ENCODE data around the gene FPR2.

GRCh38 chr19:51797480-51797879 lies 36.5 kb downstream of the FPR2 start:
- TF ChIP-seq, protein P1, sequence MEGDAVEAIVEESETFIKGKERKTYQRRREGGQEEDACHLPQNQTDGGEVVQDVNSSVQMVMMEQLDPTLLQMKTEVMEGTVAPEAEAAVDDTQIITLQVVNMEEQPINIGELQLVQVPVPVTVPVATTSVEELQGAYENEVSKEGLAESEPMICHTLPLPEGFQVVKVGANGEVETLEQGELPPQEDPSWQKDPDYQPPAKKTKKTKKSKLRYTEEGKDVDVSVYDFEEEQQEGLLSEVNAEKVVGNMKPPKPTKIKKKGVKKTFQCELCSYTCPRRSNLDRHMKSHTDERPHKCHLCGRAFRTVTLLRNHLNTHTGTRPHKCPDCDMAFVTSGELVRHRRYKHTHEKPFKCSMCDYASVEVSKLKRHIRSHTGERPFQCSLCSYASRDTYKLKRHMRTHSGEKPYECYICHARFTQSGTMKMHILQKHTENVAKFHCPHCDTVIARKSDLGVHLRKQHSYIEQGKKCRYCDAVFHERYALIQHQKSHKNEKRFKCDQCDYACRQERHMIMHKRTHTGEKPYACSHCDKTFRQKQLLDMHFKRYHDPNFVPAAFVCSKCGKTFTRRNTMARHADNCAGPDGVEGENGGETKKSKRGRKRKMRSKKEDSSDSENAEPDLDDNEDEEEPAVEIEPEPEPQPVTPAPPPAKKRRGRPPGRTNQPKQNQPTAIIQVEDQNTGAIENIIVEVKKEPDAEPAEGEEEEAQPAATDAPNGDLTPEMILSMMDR (IDR thresholded peaks at IDR 0.05; ENCODE audit: low read depth, low read length) = no peak
- no peak for TF ChIP-seq EZH2phosphoT487 (IDR thresholded peaks at IDR 0.05; ENCODE audit: low read depth)
